Measurements from ENCODE around the gene C6orf132.

Gene C6orf132

GRCh38 chr6:42051268-42051653 is 91.2 kb downstream of the C6orf132 start:
- H3K4me3 ChIP-seq (ENCODE audit: control insufficient read depth, low read depth, low read length), result peak overlapping the region; percentile 76
- no peak for TF ChIP-seq CTCF (IDR thresholded peaks at IDR 0.05; ENCODE audit: control insufficient read depth, insufficient read depth, low read depth, low read length, missing control alignments)
- DNase-seq (ENCODE audit: low read depth), result no peak
